Measurements from ENCODE around the gene SPTBN5. TPM values are rescaled to one million over a fixed set of nuclear protein-coding genes. Genes with fewer than 3 reads are reported as not detected.
"Not testable (repeated sequence)": the region's sequence is repeated elsewhere in the genome, so short reads cannot be mapped to it uniquely, and the experiment has no call there.

SPTBN5 gene
- total RNA-seq, 1 donor from 2014 or later = 0.17 TPM

- peak; percentile 37 for DNase-seq (ENCODE audit: low read depth)
- Histone ChIP-seq H3K27me3 (ENCODE audit: control insufficient read depth, insufficient read depth, low read length) (no peaks in the 10 kb centered on the region), H3K36me3 (ENCODE audit: control insufficient read depth, insufficient read depth, low read length) (no peaks in the 10 kb centered on the region), H3K4me3 (ENCODE audit: low read depth, low read length) (no peak overlapping the region)
- no peak for TF ChIP-seq CTCF (IDR thresholded peaks at IDR 0.05; ENCODE audit: insufficient read depth, low read length, poor library complexity, severe bottlenecking)
Measured at GRCh38 chr15:41832875-41833274, 61.0 kb downstream of the SPTBN5 start.

GRCh38 chr15:41832208-41832607, 61.6 kb downstream of the SPTBN5 start:
- no peak for DNase-seq (ENCODE audit: low read depth)
- Histone ChIP-seq H3K27me3 (ENCODE audit: control insufficient read depth, insufficient read depth, low read length) (no peaks in the 10 kb centered on the region), H3K36me3 (ENCODE audit: control insufficient read depth, insufficient read depth, low read length) (no peaks in the 10 kb centered on the region), H3K4me3 (ENCODE audit: low read depth, low read length) (no peak overlapping the region)
- TF ChIP-seq CTCF (IDR thresholded peaks at IDR 0.05; ENCODE audit: insufficient read depth, low read length, poor library complexity, severe bottlenecking) = no peak

- DNase-seq (ENCODE audit: low read depth); H3K36me3 ChIP-seq (ENCODE audit: control insufficient read depth, insufficient read depth, low read length); H3K4me3 ChIP-seq (ENCODE audit: low read depth, low read length); H3K27me3 ChIP-seq (ENCODE audit: control insufficient read depth, insufficient read depth, low read length): not testable (repeated sequence)
Measured at GRCh38 chr15:41831291-41831690, 62.6 kb downstream of the SPTBN5 start.

GRCh38 chr15:41829959-41830646, 63.8 kb downstream of the SPTBN5 start:
- Histone ChIP-seq H3K27me3 (ENCODE audit: control insufficient read depth, insufficient read depth, low read length) (no peaks in the 10 kb centered on the region), H3K36me3 (ENCODE audit: control insufficient read depth, insufficient read depth, low read length) (no peaks in the 10 kb centered on the region), H3K4me3 (ENCODE audit: low read depth, low read length) (no peak overlapping the region)
- no peak for TF ChIP-seq CTCF (IDR thresholded peaks at IDR 0.05; ENCODE audit: insufficient read depth, low read length, poor library complexity, severe bottlenecking)
- no peak for DNase-seq (ENCODE audit: low read depth)

GRCh38 chr15:41828807-41829141, 65.1 kb downstream of the SPTBN5 start:
- TF ChIP-seq CTCF (IDR thresholded peaks at IDR 0.05; ENCODE audit: insufficient read depth, low read length, poor library complexity, severe bottlenecking) = no peak
- Histone ChIP-seq H3K27me3 (ENCODE audit: control insufficient read depth, insufficient read depth, low read length) (no peaks in the 10 kb centered on the region), H3K4me3 (ENCODE audit: low read depth, low read length) (peak overlapping the region; percentile 65), H3K36me3 (ENCODE audit: control insufficient read depth, insufficient read depth, low read length) (no peaks in the 10 kb centered on the region)
- no peak for DNase-seq (ENCODE audit: low read depth)

- peaks cover 2% of the 10 kb centered on the region for H3K36me3 ChIP-seq (ENCODE audit: control insufficient read depth, insufficient read depth, low read length)
- TF ChIP-seq CTCF (IDR thresholded peaks at IDR 0.05; ENCODE audit: insufficient read depth, low read length, poor library complexity, severe bottlenecking) = no peak
- peak; percentile 29 for DNase-seq (ENCODE audit: low read depth)
- H3K27me3 ChIP-seq (ENCODE audit: control insufficient read depth, insufficient read depth, low read length) = no peaks in the 10 kb centered on the region
- H3K4me3 ChIP-seq (ENCODE audit: low read depth, low read length) = peak within 1 kb of the TSS; percentile 65
Measured at GRCh38 chr15:41827880-41828806, 65.7 kb downstream of the SPTBN5 start, which contains the start of gene JMJD7. Gene JMJD7 (plus strand): TSS chr15:41828092. CDS start chr15:41828125, 33 bp downstream.
